PC-9 (cell line): ENCODE measurements around the gene KCNJ14. TPM values are rescaled to one million over a fixed set of nuclear protein-coding genes. Genes with fewer than 3 reads are reported as not detected.

Experiments
- BruUV-seq: library from RNA; stranded (reverse); fragments of 400-500 nt; replicated peaks from 2 replicates; lab custom pipeline; 2021; lab: Mats Ljungman, UMichigan
- CTCF ChIA-PET: fragments of 300-600 bp; sonication (Branson Sonifier 250); formaldehyde crosslinking; loops from one replicate; lab custom pipeline; 2022; ENCODE audit warnings: antibody characterized with exemption; lab: Charles Lee
- POLR2A ChIA-PET: fragments of 300-600 bp; sonication (Branson Sonifier 250); formaldehyde crosslinking; loops from one replicate; lab custom pipeline; 2022; ENCODE audit warnings: antibody characterized with exemption; ENCODE audit not compliant: unreplicated experiment; lab: Charles Lee
- DNase-seq, 2 experiments: peaks; one replicate each; pipeline versions ENCODE4 v3.0.0 to v3.0.0-alpha.2; 2015 to 2022; ENCODE audit warnings: mixed read lengths in 1 of 2
- H2AFZ ChIP-seq: fragments of 200-600 bp; sonication (generic); 2 replicates; pipeline ENCODE4 v1.8.1; 2017; ENCODE audit warnings: antibody characterized with exemption
- H3F3A ChIP-seq: fragments of 200-600 bp; sonication (generic); 2 replicates; pipeline ENCODE4 v1.8.1; 2017; ENCODE audit warnings: antibody characterized with exemption, mild to moderate bottlenecking, low read depth; ENCODE audit not compliant: insufficient read depth
- H3K27ac ChIP-seq: fragments of 200-600 bp; sonication (generic); 2 replicates; pipeline ENCODE4 v1.6.1; 2016; ENCODE audit warnings: mixed run types
- H3K27me3 ChIP-seq: fragments of 200-600 bp; sonication (generic); 2 replicates; pipeline ENCODE4 v1.6.1; 2016; ENCODE audit warnings: low read depth, mixed run types; ENCODE audit not compliant: insufficient read depth
- H3K36me3 ChIP-seq: fragments of 200-600 bp; sonication (generic); 2 replicates; pipeline ENCODE4 v1.6.1; 2016; ENCODE audit warnings: low read depth, mixed run types
- H3K4me1 ChIP-seq: fragments of 200-600 bp; sonication (generic); replicated peaks from 2 replicates; pipeline ENCODE4 v1.6.1; 2016; ENCODE audit warnings: mixed run types; ENCODE audit not compliant: insufficient read depth
- H3K4me2 ChIP-seq: fragments of 200-600 bp; sonication (generic); 2 replicates; pipeline ENCODE4 v1.6.1; 2017; ENCODE audit warnings: mixed run types
- H3K4me3 ChIP-seq: fragments of 200-600 bp; sonication (generic); 2 replicates; pipeline ENCODE4 v1.6.1; 2016; ENCODE audit warnings: mixed run types
- H3K79me2 ChIP-seq: fragments of 200-600 bp; sonication (generic); 2 replicates; pipeline ENCODE4 v1.6.1; 2017; ENCODE audit warnings: low read depth, mixed run types
- H3K9me2 ChIP-seq: fragments of 200-600 bp; sonication (generic); 2 replicates; pipeline ENCODE4 v1.8.1; 2017; ENCODE audit warnings: mild to moderate bottlenecking; ENCODE audit not compliant: insufficient read depth
- H3K9me3 ChIP-seq: fragments of 200-600 bp; sonication (generic); 2 replicates; pipeline ENCODE4 v1.8.1; 2016; ENCODE audit warnings: low read depth; ENCODE audit not compliant: insufficient read depth
- H4K20me1 ChIP-seq: fragments of 200-600 bp; sonication (generic); 2 replicates; pipeline ENCODE4 v1.8.1; 2017; ENCODE audit not compliant: insufficient read depth
- EZH2 ChIP-seq: fragments of 200-600 bp; sonication (generic); IDR thresholded peaks from 2 replicates; pipeline ENCODE4 v1.8.0; 2017; ENCODE audit warnings: antibody characterized with exemption, low read depth
- intact Hi-C: fragments of 100-400 bp; cut with micrococcal nuclease; formaldehyde crosslinking; loops from one replicate; pipeline ENCODE4 v1.10.0; 2022; ENCODE audit not compliant: unreplicated experiment
- total RNA-seq: library from RNA; stranded (reverse); gene quantifications from 2 replicates; pipeline ENCODE4 v1.2.3, GENCODE V29; 2021
- TF ChIP-seq, protein P1 (sequence below): fragments of 200-600 bp; sonication (generic); conservative IDR thresholded peaks from 2 replicates; pipeline ENCODE4 v1.6.1; 2017; ENCODE audit warnings: mixed run types, antibody characterized with exemption, mild to moderate bottlenecking, moderate library complexity

KCNJ14 gene
- total RNA-seq, 1 experiment from 2014 or later: 5.4 TPM

DNA sequence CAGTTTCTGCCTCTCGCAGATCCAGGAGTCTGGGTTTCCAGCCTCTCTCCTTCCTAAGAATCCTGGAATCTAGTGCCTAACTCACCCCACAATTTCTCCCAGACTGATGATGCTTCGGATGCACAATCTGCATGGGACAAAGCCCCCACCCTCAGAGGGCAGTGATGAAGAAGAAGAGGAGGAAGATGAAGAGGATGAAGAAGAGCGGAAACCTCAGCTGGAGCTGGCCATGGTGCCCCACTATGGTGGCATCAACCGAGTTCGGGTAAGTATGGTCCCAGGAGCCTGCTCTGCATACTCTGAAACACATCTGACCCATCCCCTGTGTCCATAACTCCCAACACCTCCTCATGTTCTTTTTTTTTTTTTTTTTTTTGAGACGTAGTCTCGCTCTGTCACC lies 8.8 kb upstream of the KCNJ14 start:
- Histone ChIP-seq H3K9me2 (no peaks in the 10 kb centered on the region), H3K4me3 (peak overlapping the region; percentile 92), H3F3A (peaks cover 38% of the 10 kb centered on the region), H3K9me3 (no peaks in the 10 kb centered on the region), H4K20me1 (no peaks in the 10 kb centered on the region; the same call in 1 of the 2 replicates), H3K4me1 (peaks cover 26% of the 10 kb centered on the region; the same call in 1 of the 2 replicates), H3K27ac (peak overlapping the region; percentile 78), H2AFZ (no peak overlapping the region; the same call in 1 of the 2 replicates), H3K4me2 (peak overlapping the region; percentile 100), H3K27me3 (no peaks in the 10 kb centered on the region), H3K79me2 (peaks cover 34% of the 10 kb centered on the region), H3K36me3 (peaks cover 30% of the 10 kb centered on the region)
- no peak for DNase-seq
- TF ChIP-seq EZH2: no peak
- ChIA-PET CTCF (interaction anchor here (1.9 kb wide), 1 partner anchor 138 kb away, joined by 7 read pairs; no protein-coding TSS in a partner anchor), POLR2A (no interaction called here)
- intact Hi-C loops: no loop called here
- TSS peak; percentile 47 for BruUV-seq

DNA sequence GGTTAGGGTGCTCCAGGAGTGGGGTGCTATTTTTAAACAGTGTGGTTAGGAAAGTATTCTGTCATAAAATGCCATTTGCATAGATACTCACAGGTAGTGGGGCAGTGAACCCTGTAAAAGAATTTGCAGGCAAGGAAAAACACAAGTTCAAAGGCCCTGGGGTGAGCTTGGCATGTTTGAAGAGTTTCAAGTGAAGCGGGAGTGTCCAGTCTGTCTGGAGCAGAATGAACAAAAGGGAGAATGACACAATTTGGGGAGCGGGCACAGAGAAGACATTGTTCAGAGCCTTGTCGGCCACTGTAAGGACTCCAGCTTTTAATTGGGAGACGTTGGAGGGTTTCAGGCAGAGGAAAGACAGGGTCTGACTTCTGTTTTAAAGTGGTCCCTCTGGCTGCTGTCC lies 6.8 kb upstream of the KCNJ14 start:
- Histone ChIP-seq H3K4me1 (peaks cover 35% of the 10 kb centered on the region; the same call in 1 of the 2 replicates), H3K4me2 (no peak overlapping the region), H3K9me2 (no peaks in the 10 kb centered on the region), H3K4me3 (no peak overlapping the region), H3K79me2 (peaks cover 41% of the 10 kb centered on the region), H3K9me3 (no peaks in the 10 kb centered on the region), H2AFZ (no peak overlapping the region), H3K27ac (no peak overlapping the region), H3K36me3 (peaks cover 38% of the 10 kb centered on the region), H3F3A (peaks cover 43% of the 10 kb centered on the region), H4K20me1 (peaks cover 10% of the 10 kb centered on the region), H3K27me3 (no peaks in the 10 kb centered on the region)
- no peak for DNase-seq
- ChIA-PET POLR2A (no interaction called here), CTCF (interaction anchor here (0.6 kb wide), 1 partner anchor 593 kb away, joined by 3 read pairs; no protein-coding TSS in a partner anchor)
- no peak for TF ChIP-seq EZH2
- TF ChIP-seq, protein P1, sequence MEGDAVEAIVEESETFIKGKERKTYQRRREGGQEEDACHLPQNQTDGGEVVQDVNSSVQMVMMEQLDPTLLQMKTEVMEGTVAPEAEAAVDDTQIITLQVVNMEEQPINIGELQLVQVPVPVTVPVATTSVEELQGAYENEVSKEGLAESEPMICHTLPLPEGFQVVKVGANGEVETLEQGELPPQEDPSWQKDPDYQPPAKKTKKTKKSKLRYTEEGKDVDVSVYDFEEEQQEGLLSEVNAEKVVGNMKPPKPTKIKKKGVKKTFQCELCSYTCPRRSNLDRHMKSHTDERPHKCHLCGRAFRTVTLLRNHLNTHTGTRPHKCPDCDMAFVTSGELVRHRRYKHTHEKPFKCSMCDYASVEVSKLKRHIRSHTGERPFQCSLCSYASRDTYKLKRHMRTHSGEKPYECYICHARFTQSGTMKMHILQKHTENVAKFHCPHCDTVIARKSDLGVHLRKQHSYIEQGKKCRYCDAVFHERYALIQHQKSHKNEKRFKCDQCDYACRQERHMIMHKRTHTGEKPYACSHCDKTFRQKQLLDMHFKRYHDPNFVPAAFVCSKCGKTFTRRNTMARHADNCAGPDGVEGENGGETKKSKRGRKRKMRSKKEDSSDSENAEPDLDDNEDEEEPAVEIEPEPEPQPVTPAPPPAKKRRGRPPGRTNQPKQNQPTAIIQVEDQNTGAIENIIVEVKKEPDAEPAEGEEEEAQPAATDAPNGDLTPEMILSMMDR: no peak
- BruUV-seq: no TSS peak
- intact Hi-C loops: no loop called here

DNA sequence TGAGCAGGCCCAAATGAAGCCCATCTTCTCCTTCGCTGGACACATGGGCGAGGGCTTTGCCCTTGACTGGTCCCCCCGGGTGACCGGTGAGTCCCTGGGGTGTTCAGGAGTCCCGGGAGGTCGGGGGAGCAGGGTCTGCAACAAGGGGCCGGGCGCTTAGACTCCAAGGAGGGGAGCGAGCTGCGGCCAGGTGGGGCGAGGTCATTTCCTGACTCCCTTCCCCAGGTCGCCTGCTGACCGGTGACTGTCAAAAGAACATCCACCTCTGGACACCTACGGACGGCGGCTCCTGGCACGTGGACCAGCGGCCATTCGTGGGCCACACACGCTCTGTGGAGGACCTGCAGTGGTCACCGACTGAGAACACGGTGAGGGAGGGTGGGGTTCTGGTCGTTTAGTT lies 4.9 kb upstream of the KCNJ14 start:
- TF ChIP-seq, protein P1: no peak
- no peak for TF ChIP-seq EZH2
- POLR2A ChIA-PET: no interaction called here
- Histone ChIP-seq H3K4me1 (peaks cover 23% of the 10 kb centered on the region; the same call in 1 of the 2 replicates), H4K20me1 (peaks cover 21% of the 10 kb centered on the region), H3K27ac (no peak overlapping the region), H3K27me3 (no peaks in the 10 kb centered on the region), H3K9me2 (no peaks in the 10 kb centered on the region), H3K9me3 (no peaks in the 10 kb centered on the region), H3K4me3 (no peak overlapping the region), H2AFZ (no peak overlapping the region), H3K36me3 (peaks cover 47% of the 10 kb centered on the region), H3K79me2 (peaks cover 42% of the 10 kb centered on the region), H3K4me2 (no peak overlapping the region), H3F3A (peaks cover 29% of the 10 kb centered on the region)
- intact Hi-C loops: no loop called here
- no peak for DNase-seq
- CTCF ChIA-PET: no interaction called here
- no TSS peak for BruUV-seq

DNA sequence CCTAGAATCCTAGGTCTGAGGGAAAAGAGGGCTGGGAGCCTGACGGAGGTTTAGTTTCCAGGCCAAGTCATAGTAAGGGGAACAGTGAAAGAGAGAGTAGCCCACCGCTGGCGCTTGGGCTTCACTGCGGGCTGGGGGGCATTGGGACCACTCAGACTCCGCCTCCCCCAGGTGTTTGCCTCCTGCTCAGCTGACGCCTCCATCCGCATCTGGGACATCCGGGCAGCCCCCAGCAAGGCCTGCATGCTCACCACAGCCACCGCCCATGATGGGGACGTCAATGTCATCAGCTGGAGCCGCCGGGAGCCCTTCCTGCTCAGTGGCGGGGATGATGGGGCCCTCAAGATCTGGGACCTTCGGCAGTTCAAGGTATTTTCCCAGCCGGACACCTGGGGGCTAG lies 4.5 kb upstream of the KCNJ14 start:
- ChIA-PET CTCF (no interaction called here), POLR2A (no interaction called here)
- Histone ChIP-seq H2AFZ (no peak overlapping the region), H3K9me3 (no peaks in the 10 kb centered on the region), H4K20me1 (peaks cover 26% of the 10 kb centered on the region), H3K4me1 (peaks cover 23% of the 10 kb centered on the region; the same call in 1 of the 2 replicates), H3K9me2 (no peaks in the 10 kb centered on the region), H3K27me3 (no peaks in the 10 kb centered on the region), H3F3A (peaks cover 27% of the 10 kb centered on the region), H3K27ac (no peak overlapping the region), H3K79me2 (peaks cover 42% of the 10 kb centered on the region), H3K4me2 (no peak overlapping the region), H3K4me3 (no peak overlapping the region), H3K36me3 (peaks cover 52% of the 10 kb centered on the region)
- no peak for TF ChIP-seq EZH2
- TF ChIP-seq, protein P1: no peak
- no peak for DNase-seq
- no TSS peak for BruUV-seq
- intact Hi-C loops: no loop called here
